Suprapubic skin (tissue), 4 donors: ENCODE results near the gene VWC2L. TPM values are rescaled to one million over a fixed set of nuclear protein-coding genes. Genes with fewer than 3 reads are reported as not detected.

Source experiments
- DNase-seq, 2 donors: peaks; one replicate each; pipeline ENCODE4 v3.0.0-alpha.2; 2019; ENCODE audit warnings: low spot score in 2 of 2
- H3K27ac ChIP-seq: fragments of 200-600 bp; sonication (generic); one replicate; pipeline ENCODE4 v1.5.1; 2019
- H3K27me3 ChIP-seq: fragments of 200-600 bp; sonication (generic); one replicate; pipeline ENCODE4 v1.5.1; 2019
- H3K36me3 ChIP-seq: fragments of 200-600 bp; sonication (generic); one replicate; pipeline ENCODE4 v1.5.1; 2019
- H3K4me1 ChIP-seq: fragments of 200-600 bp; sonication (generic); one replicate; pipeline ENCODE4 v1.5.1; 2019
- H3K4me3 ChIP-seq: fragments of 200-600 bp; sonication (generic); one replicate; pipeline ENCODE4 v1.5.1; 2019; ENCODE audit warnings: mild to moderate bottlenecking
- H3K9me3 ChIP-seq: fragments of 200-600 bp; sonication (generic); one replicate; pipeline ENCODE4 v1.5.1; 2019
- EP300 ChIP-seq: sonication (generic); formaldehyde crosslinking; IDR thresholded peaks from one replicate; pipeline ENCODE4 v1.6.1; 2017; ENCODE audit warnings: antibody characterized with exemption
- POLR2A ChIP-seq, 2 donors: fragments of 450-650 bp; IDR thresholded peaks; one replicate each; pipeline ENCODE4 v1.6.1; 2017; ENCODE audit warnings: antibody characterized with exemption in 2 of 2, mild to moderate bottlenecking in 2 of 2, moderate library complexity in 2 of 2
- POLR2AphosphoS5 ChIP-seq, 3 donors: sonication (generic); formaldehyde crosslinking; IDR thresholded peaks; one replicate each; pipeline ENCODE4 v1.6.1; 2017; ENCODE audit warnings: antibody characterized with exemption in 3 of 3
- WGBS: methylation state at CpG from one replicate; pipeline ENCODE4 v1.1.5; 2018; 5-methylcytosine and 5-hydroxymethylcytosine counted together
- total RNA-seq, 4 donors: library from RNA; depleted of rRNA; stranded (reverse); fragments of >200 nt; gene quantifications; one replicate each; pipeline ENCODE4 v1.1.0, GENCODE V29; 2016
- TF ChIP-seq, protein P1 (sequence below), 2 donors: fragments of 200-600 bp in 1 of 2; fragments of 450-650 bp in 1 of 2; sonication (generic) in 1 of 2; IDR thresholded peaks; one replicate each; pipeline ENCODE4 v1.5.1; 2016 to 2019; ENCODE audit warnings: antibody characterized with exemption in 2 of 2, mild to moderate bottlenecking in 1 of 2, moderate library complexity in 1 of 2

Gene VWC2L
- total RNA-seq, 4 donors from 2014 or later: not detected

- Histone ChIP-seq H3K27me3 (no peaks in the 10 kb centered on the region), H3K36me3 (no peaks in the 10 kb centered on the region), H3K27ac (no peak overlapping the region), H3K4me3 (no peak overlapping the region), H3K9me3 (no peaks in the 10 kb centered on the region), H3K4me1 (no peaks in the 10 kb centered on the region)
- WGBS: 49% methylated on average over 6 of the region's 6 CpGs
- DNase-seq: no peak
- TF ChIP-seq, protein P1, sequence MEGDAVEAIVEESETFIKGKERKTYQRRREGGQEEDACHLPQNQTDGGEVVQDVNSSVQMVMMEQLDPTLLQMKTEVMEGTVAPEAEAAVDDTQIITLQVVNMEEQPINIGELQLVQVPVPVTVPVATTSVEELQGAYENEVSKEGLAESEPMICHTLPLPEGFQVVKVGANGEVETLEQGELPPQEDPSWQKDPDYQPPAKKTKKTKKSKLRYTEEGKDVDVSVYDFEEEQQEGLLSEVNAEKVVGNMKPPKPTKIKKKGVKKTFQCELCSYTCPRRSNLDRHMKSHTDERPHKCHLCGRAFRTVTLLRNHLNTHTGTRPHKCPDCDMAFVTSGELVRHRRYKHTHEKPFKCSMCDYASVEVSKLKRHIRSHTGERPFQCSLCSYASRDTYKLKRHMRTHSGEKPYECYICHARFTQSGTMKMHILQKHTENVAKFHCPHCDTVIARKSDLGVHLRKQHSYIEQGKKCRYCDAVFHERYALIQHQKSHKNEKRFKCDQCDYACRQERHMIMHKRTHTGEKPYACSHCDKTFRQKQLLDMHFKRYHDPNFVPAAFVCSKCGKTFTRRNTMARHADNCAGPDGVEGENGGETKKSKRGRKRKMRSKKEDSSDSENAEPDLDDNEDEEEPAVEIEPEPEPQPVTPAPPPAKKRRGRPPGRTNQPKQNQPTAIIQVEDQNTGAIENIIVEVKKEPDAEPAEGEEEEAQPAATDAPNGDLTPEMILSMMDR (IDR thresholded peaks at IDR 0.05): no peak
- TF ChIP-seq EP300 (no peak), POLR2A (IDR thresholded peaks at IDR 0.05) (no peak), POLR2AphosphoS5 (IDR thresholded peaks at IDR 0.05) (no peak)
These were observed 168.2 kb downstream of the VWC2L start for GRCh38 chr2:214579035-214579434.

DNA sequence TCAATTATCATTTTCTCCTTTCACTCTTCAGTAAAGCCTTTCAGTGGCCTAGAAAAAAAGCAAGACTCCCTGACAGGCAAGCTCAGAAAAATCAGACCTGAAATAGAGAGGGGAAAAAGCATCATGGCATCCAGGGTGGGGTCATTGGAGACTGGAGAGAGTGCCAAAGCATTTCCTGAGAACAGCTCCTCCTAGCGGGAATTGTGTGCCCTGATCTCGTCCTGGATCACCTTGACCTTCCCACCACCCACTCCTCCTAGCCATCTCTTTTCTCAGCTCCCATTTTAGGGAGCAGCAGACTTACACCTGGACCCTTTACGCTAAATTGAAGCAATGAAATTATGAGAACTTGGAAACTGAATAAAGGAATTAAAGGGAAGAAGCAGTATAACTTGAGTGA, 176.6 kb downstream of the VWC2L start:
- WGBS: 55% methylated on average over 3 of the region's 3 CpGs
- no peaks in the 10 kb centered on the region for H3K4me1 ChIP-seq
- H3K36me3 ChIP-seq: no peaks in the 10 kb centered on the region
- H3K4me3 ChIP-seq: no peak overlapping the region
- H3K27ac ChIP-seq: no peak overlapping the region
- no peak for DNase-seq
- H3K27me3 ChIP-seq: no peaks in the 10 kb centered on the region
- no peaks in the 10 kb centered on the region for H3K9me3 ChIP-seq
- TF ChIP-seq POLR2A (IDR thresholded peaks at IDR 0.05) (no peak), POLR2AphosphoS5 (IDR thresholded peaks at IDR 0.05) (no peak), EP300 (no peak)
- TF ChIP-seq, protein P1 (IDR thresholded peaks at IDR 0.05): no peak

DNA sequence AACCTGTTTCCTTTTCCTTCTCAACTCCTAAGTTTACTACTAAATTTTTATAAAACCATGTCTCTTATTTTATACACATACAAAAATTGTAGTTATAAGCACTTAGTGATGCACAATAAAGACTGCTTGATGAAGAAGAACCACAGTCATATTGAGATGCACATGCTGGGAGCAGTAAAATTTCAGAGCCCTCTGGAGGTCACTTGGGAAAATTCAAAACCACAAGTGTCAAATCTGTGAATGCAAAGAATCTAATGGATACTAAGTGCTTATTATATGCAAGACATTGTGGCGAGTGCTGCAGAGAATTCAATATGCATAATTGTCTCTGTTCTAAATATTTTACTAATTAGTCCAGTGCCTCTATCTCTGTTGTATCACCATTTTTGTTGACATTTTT, 180.5 kb downstream of the VWC2L start:
- WGBS: 77% methylated on average over 1 of the region's 1 CpG
- H3K36me3 ChIP-seq: no peaks in the 10 kb centered on the region

GRCh38 chr2:214592011-214592410, 181.2 kb downstream of the VWC2L start:
- no peak for TF ChIP-seq POLR2A (IDR thresholded peaks at IDR 0.05)
- no peak for TF ChIP-seq POLR2AphosphoS5 (IDR thresholded peaks at IDR 0.05)
- TF ChIP-seq, protein P1 (IDR thresholded peaks at IDR 0.05): no peak
- no peak for TF ChIP-seq EP300
- H3K36me3 ChIP-seq: no peaks in the 10 kb centered on the region
- DNase-seq: no peak
- no peak overlapping the region for H3K27ac ChIP-seq
- no peaks in the 10 kb centered on the region for H3K9me3 ChIP-seq
- no peaks in the 10 kb centered on the region for H3K4me1 ChIP-seq
- H3K27me3 ChIP-seq: no peaks in the 10 kb centered on the region
- no peak overlapping the region for H3K4me3 ChIP-seq
- WGBS: 68% methylated on average over 4 of the region's 4 CpGs

More for the DNA sequence above, 180.5 kb downstream of the VWC2L start:
- Histone ChIP-seq H3K4me1 (no peaks in the 10 kb centered on the region), H3K9me3 (no peaks in the 10 kb centered on the region), H3K27ac (no peak overlapping the region), H3K27me3 (no peaks in the 10 kb centered on the region), H3K4me3 (no peak overlapping the region)
- TF ChIP-seq, protein P1 (IDR thresholded peaks at IDR 0.05): no peak
- DNase-seq: no peak

GRCh38 chr2:214593727-214594126, 182.9 kb downstream of the VWC2L start:
- Histone ChIP-seq H3K27ac (no peak overlapping the region), H3K4me1 (no peaks in the 10 kb centered on the region), H3K9me3 (no peaks in the 10 kb centered on the region), H3K4me3 (no peak overlapping the region), H3K36me3 (no peaks in the 10 kb centered on the region), H3K27me3 (no peaks in the 10 kb centered on the region)
- no peak for DNase-seq
- no peak for TF ChIP-seq POLR2A (IDR thresholded peaks at IDR 0.05)
- WGBS: 38% methylated on average over 1 of the region's 1 CpG
